Chondrocyte (in vitro differentiated cells): ENCODE data around the gene MTA1. TPM values are rescaled to one million over a fixed set of nuclear protein-coding genes. Genes with fewer than 3 reads are reported as not detected.

Experiments used
- DNase-seq: peaks from one replicate; pipeline ENCODE4 v3.0.0; 2021; ENCODE audit warnings: mixed read lengths, low spot score
- H3K27ac Mint-ChIP-seq: one replicate; pipeline ENCODE4 v1.8.0; 2021; ENCODE audit warnings: mild to moderate bottlenecking, moderate library complexity, mixed read lengths; ENCODE audit not compliant: unreplicated experiment
- H3K27me3 Mint-ChIP-seq: 2 replicates; pipeline ENCODE4 v1.8.0; 2021; ENCODE audit warnings: low read depth, mixed read lengths
- H3K36me3 Mint-ChIP-seq: 2 replicates; pipeline ENCODE4 v1.8.0; 2021; ENCODE audit warnings: low read depth, mixed read lengths
- H3K4me1 Mint-ChIP-seq: 2 replicates; pipeline ENCODE4 v1.8.0; 2021; ENCODE audit warnings: low read depth, mild to moderate bottlenecking, mixed read lengths
- H3K4me3 Mint-ChIP-seq: one replicate; pipeline ENCODE4 v1.8.0; 2021; ENCODE audit warnings: mild to moderate bottlenecking, moderate library complexity, mixed read lengths; ENCODE audit not compliant: unreplicated experiment
- H3K9me3 Mint-ChIP-seq: 2 replicates; pipeline ENCODE4 v1.8.0; 2021; ENCODE audit warnings: low read depth, mixed read lengths
- total RNA-seq: library from RNA; stranded (reverse); gene quantifications from 3 replicates; pipeline ENCODE4 v1.2.1, GENCODE V29; 2021
- TF ChIP-seq, protein P1 (sequence below): fragments of 200-600 bp; sonication (generic); IDR thresholded peaks from 2 replicates; pipeline ENCODE4 v1.5.0; 2021; ENCODE audit warnings: antibody characterized with exemption, mild to moderate bottlenecking, moderate library complexity

Gene MTA1
- total RNA-seq, 1 donor from 2014 or later = 83.6 TPM

- Mint-ChIP-seq H3K4me3 (no peak overlapping the region), H3K27ac (no peak overlapping the region), H3K36me3 (peaks cover 13% of the 10 kb centered on the region), H3K27me3 (no peaks in the 10 kb centered on the region), H3K4me1 (peaks cover 14% of the 10 kb centered on the region), H3K9me3 (peaks cover 19% of the 10 kb centered on the region)
- DNase-seq = no peak
- TF ChIP-seq, protein P1, sequence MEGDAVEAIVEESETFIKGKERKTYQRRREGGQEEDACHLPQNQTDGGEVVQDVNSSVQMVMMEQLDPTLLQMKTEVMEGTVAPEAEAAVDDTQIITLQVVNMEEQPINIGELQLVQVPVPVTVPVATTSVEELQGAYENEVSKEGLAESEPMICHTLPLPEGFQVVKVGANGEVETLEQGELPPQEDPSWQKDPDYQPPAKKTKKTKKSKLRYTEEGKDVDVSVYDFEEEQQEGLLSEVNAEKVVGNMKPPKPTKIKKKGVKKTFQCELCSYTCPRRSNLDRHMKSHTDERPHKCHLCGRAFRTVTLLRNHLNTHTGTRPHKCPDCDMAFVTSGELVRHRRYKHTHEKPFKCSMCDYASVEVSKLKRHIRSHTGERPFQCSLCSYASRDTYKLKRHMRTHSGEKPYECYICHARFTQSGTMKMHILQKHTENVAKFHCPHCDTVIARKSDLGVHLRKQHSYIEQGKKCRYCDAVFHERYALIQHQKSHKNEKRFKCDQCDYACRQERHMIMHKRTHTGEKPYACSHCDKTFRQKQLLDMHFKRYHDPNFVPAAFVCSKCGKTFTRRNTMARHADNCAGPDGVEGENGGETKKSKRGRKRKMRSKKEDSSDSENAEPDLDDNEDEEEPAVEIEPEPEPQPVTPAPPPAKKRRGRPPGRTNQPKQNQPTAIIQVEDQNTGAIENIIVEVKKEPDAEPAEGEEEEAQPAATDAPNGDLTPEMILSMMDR = no peak
These were observed 19.6 kb upstream of the MTA1 start for GRCh38 chr14:105400016-105400415.

GRCh38 chr14:105401699-105402098 is 17.9 kb upstream of the MTA1 start:
- Mint-ChIP-seq H3K4me1 (peaks cover 14% of the 10 kb centered on the region), H3K9me3 (peaks cover 19% of the 10 kb centered on the region), H3K36me3 (peaks cover 13% of the 10 kb centered on the region), H3K27me3 (no peaks in the 10 kb centered on the region), H3K4me3 (no peak overlapping the region), H3K27ac (no peak overlapping the region)
- TF ChIP-seq, protein P1 = no peak
- DNase-seq = no peak

DNA sequence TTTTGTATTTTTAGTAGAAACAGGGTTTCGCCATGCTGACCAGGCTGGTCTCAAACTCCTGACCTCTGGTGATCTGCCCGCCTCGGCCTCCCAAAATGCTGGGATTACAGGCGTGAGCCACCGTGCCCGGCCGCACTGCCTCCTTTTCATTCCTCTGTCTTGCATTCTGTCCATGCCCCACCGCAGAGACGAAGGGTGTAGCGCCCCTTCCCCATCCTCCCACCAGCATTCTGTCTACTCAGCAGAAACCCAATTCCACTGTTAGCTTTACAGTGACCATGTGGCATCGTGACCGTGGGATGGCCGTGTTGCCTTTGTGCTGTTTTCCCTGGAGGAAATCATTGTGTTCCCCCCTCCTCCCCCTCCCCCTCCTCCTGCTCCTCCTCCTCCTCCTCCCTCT is 11.0 kb upstream of the MTA1 start:
- Mint-ChIP-seq H3K9me3 (peaks cover 8% of the 10 kb centered on the region), H3K27me3 (no peaks in the 10 kb centered on the region), H3K4me1 (peaks cover 3% of the 10 kb centered on the region), H3K27ac (no peak overlapping the region), H3K36me3 (no peaks in the 10 kb centered on the region), H3K4me3 (no peak overlapping the region)
- TF ChIP-seq, protein P1 = no peak
- DNase-seq = no peak

DNA sequence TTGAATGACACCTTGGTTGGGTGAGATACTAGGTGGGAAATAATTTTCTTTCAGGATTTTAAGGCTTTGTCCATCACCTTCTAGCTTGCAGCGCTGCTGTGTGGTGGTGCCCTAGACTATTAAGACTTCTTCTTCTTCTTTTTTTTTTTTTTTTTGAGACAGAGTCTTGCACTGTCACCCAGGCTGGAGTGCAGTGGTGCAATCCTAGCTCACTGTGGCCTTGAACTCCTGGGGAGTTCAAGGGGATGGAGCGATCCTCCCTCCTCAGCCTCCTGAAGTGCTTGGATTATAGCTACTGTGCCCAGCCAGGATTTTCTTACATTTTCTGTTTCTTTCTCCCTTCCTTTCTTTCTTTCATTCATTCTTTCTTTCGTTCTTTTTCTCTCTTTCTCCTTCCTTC is 10.3 kb upstream of the MTA1 start:
- H3K4me3 Mint-ChIP-seq = no peak overlapping the region

DNA sequence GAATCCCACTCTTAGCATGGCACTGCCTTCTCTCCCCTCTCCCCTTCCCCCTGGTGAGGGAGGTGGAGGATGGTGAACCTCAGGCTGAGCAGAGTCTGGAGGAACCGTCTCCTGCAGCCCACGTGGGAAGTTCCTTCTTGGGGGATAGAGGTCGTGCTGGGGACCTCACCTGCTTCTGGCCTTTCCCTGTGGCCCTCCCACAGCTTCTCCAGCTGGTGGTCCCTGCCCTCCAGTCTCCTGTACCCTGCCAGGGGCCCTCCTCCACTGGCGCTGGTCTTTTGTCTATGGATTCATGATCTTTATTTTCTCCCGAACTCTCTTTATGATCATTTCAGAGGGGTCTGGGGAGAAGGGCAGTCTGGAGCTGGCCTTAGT is 9.0 kb upstream of the MTA1 start:
- H3K27ac Mint-ChIP-seq = no peak overlapping the region
- peak overlapping the region; percentile 56 for H3K4me3 Mint-ChIP-seq
- DNase-seq = no peak

More for the DNA sequence above, 10.3 kb upstream of the MTA1 start:
- H3K27me3 Mint-ChIP-seq = no peaks in the 10 kb centered on the region
- H3K36me3 Mint-ChIP-seq = no peaks in the 10 kb centered on the region
- TF ChIP-seq, protein P1 = no peak
- peaks cover 3% of the 10 kb centered on the region for H3K4me1 Mint-ChIP-seq
- DNase-seq = no peak
- peaks cover 3% of the 10 kb centered on the region for H3K9me3 Mint-ChIP-seq
- H3K27ac Mint-ChIP-seq = no peak overlapping the region

More for the DNA sequence above, 9.0 kb upstream of the MTA1 start:
- no peaks in the 10 kb centered on the region for H3K27me3 Mint-ChIP-seq
- no peaks in the 10 kb centered on the region for H3K9me3 Mint-ChIP-seq
- TF ChIP-seq, protein P1 = no peak
- H3K4me1 Mint-ChIP-seq = peaks cover 9% of the 10 kb centered on the region
- no peaks in the 10 kb centered on the region for H3K36me3 Mint-ChIP-seq
